Uterus (tissue), 4 donors: ENCODE results near the gene ABHD8. TPM values are rescaled to one million over a fixed set of nuclear protein-coding genes. Genes with fewer than 3 reads are reported as not detected.

Experiments
- DNase-seq, 2 donors: peaks; one replicate each; pipeline ENCODE4 v3.0.0-alpha.2; 2019 to 2020
- H3K27ac ChIP-seq, 2 donors: fragments of 200-600 bp; sonication (generic); 1 replicate in 1 of 2; 2 replicates in 1 of 2; pipeline ENCODE4 v1.5.1; 2016 to 2018
- H3K27me3 ChIP-seq, 2 donors: fragments of 200-600 bp; sonication (generic); one replicate each; pipeline ENCODE4 v1.5.1; 2018 to 2019; ENCODE audit warnings: control low read depth in 1 of 2
- H3K36me3 ChIP-seq, 2 donors: fragments of 200-600 bp; sonication (generic); one replicate each; pipeline ENCODE4 v1.5.1; 2019; ENCODE audit warnings: control low read depth in 1 of 2
- H3K4me1 ChIP-seq, 2 donors: fragments of 200-600 bp; sonication (generic); one replicate each; pipeline ENCODE4 v1.5.1; 2018 to 2019; ENCODE audit warnings: control low read depth in 1 of 2
- H3K4me3 ChIP-seq, 2 donors: fragments of 200-600 bp; sonication (generic); 1 replicate in 1 of 2; 2 replicates in 1 of 2; pipeline ENCODE4 v1.5.1; 2018 to 2019; ENCODE audit warnings: mild to moderate bottlenecking in 1 of 2
- H3K9me3 ChIP-seq, 2 donors: fragments of 200-600 bp; sonication (generic); one replicate each; pipeline ENCODE4 v1.5.1; 2019; ENCODE audit warnings: control low read depth in 1 of 2
- CTCF ChIP-seq, 4 experiments: fragments of 200-600 bp in 2 of 4; fragments of 450-650 bp in 2 of 4; sonication (generic) in 2 of 4; IDR thresholded peaks; one replicate each; pipeline ENCODE4 v1.5.1; 2016 to 2019; ENCODE audit warnings: antibody characterized with exemption in 4 of 4, mild to moderate bottlenecking in 2 of 4, moderate library complexity in 1 of 4
- POLR2A ChIP-seq, 2 donors: fragments of 450-650 bp; IDR thresholded peaks; one replicate each; pipeline ENCODE4 v1.6.1; 2016; ENCODE audit warnings: antibody characterized with exemption in 2 of 2, mild to moderate bottlenecking in 1 of 2, moderate library complexity in 1 of 2
- intact Hi-C: fragments of 100-400 bp; cut with DNase I; formaldehyde crosslinking; loops from one replicate; pipeline ENCODE4 v1.15.1; 2023; ENCODE audit warnings: low total_unique reads
- total RNA-seq, 4 donors: library from RNA; depleted of rRNA in 3 of 4; stranded (reverse); fragments of >200 nt in 3 of 4; gene quantifications; one replicate each; pipeline versions ENCODE4 v1.1.0 to v1.2.4, GENCODE V29; 2014 to 2023
- donor health status: DM: yes; HTN: yes; CAD: no.

ABHD8 gene
- total RNA-seq, 4 donors from 2014 or later = 9.0 to 115 (median 19.2) TPM

GRCh38 chr19:17246681-17247425, 56.4 kb downstream of the ABHD8 start:
- TF ChIP-seq CTCF (IDR thresholded peaks at IDR 0.05) (no peak), POLR2A (IDR thresholded peaks at IDR 0.05) (no peak)
- Histone ChIP-seq H3K27ac (peak overlapping the region; percentile 87 to 90), H3K9me3 (no peaks in the 10 kb centered on the region), H3K36me3 (no peaks in the 10 kb centered on the region), H3K4me1 (peaks cover 0 to 13% of the 10 kb centered on the region in 2 donors), H3K4me3 (peak overlapping the region; percentile 56 to 60), H3K27me3 (no peaks in the 10 kb centered on the region)
- DNase-seq = peak in 1 of 2 donors; percentile 51
- intact Hi-C loops = no loop called here

- Histone ChIP-seq H3K4me3 (peak within 1 kb of the TSS; percentile 56 to 60), H3K4me1 (peaks cover 0 to 13% of the 10 kb centered on the region in 2 donors), H3K36me3 (no peaks in the 10 kb centered on the region), H3K27me3 (no peaks in the 10 kb centered on the region), H3K9me3 (no peaks in the 10 kb centered on the region), H3K27ac (peak within 1 kb of the TSS; percentile 87 to 90)
- intact Hi-C loops = no loop called here
- DNase-seq = peak in 1 of 2 donors; percentile 37
- peak in 1 of 4 experiments; percentile 13 for TF ChIP-seq CTCF (IDR thresholded peaks at IDR 0.05)
- peak; percentile 50 to 55 for TF ChIP-seq POLR2A (IDR thresholded peaks at IDR 0.05)
Observed at GRCh38 chr19:17245535-17245984, 57.7 kb downstream of the ABHD8 start, which contains the start of gene NR2F6. TSS of gene NR2F6 (minus strand) at chr19:17245919. CDS start at chr19:17245220, 699 bp downstream.

- TF ChIP-seq CTCF (IDR thresholded peaks at IDR 0.05) (no peak), POLR2A (IDR thresholded peaks at IDR 0.05) (no peak)
- no peaks in the 10 kb centered on the region for H3K9me3 ChIP-seq
- H3K4me1 ChIP-seq = peaks cover 0 to 13% of the 10 kb centered on the region in 2 donors
- H3K27ac ChIP-seq = peak overlapping the region; percentile 76 to 84
- no peaks in the 10 kb centered on the region for H3K27me3 ChIP-seq
- no peaks in the 10 kb centered on the region for H3K36me3 ChIP-seq
- peak in 1 of 2 donors; percentile 60 for DNase-seq
- peak overlapping the region; percentile 53 to 56 for H3K4me3 ChIP-seq
- intact Hi-C loops = no loop called here
Observed at GRCh38 chr19:17244618-17245534, 58.3 kb downstream of the ABHD8 start.

GRCh38 chr19:17243830-17244617, 59.2 kb downstream of the ABHD8 start:
- intact Hi-C loops = no loop called here
- Histone ChIP-seq H3K4me3 (peak overlapping the region; percentile 53 to 56), H3K27ac (peak overlapping the region; percentile 76 to 84), H3K27me3 (no peaks in the 10 kb centered on the region), H3K9me3 (no peaks in the 10 kb centered on the region), H3K4me1 (peaks cover 0 to 13% of the 10 kb centered on the region in 2 donors), H3K36me3 (no peaks in the 10 kb centered on the region)
- TF ChIP-seq POLR2A (IDR thresholded peaks at IDR 0.05) = no peak
- no peak for TF ChIP-seq CTCF (IDR thresholded peaks at IDR 0.05)
- peak; percentile 56 to 67 for DNase-seq
